Sigmoid colon (tissue), 7 donors: ENCODE data around the gene KLHL26. TPM values are rescaled to one million over a fixed set of nuclear protein-coding genes. Genes with fewer than 3 reads are reported as not detected.
"Not testable (repeated sequence)": the region's sequence is repeated elsewhere in the genome, so short reads cannot be mapped to it uniquely, and the experiment has no call there.

Experiments used
- DNase-seq: peaks from one replicate; pipeline ENCODE4 v3.0.0-alpha.2; 2019
- H3K27ac ChIP-seq, 4 donors: fragments of 200-600 bp; sonication (generic); one replicate each; pipeline ENCODE4 v1.5.1; 2016 to 2019; ENCODE audit warnings: mild to moderate bottlenecking in 1 of 4
- H3K27me3 ChIP-seq, 3 donors: fragments of 200-600 bp; sonication (generic); one replicate each; pipeline ENCODE4 v1.5.1; 2019; ENCODE audit warnings: mild to moderate bottlenecking in 1 of 3
- H3K36me3 ChIP-seq, 4 donors: fragments of 200-600 bp; sonication (generic); one replicate each; pipeline ENCODE4 v1.5.1; 2016 to 2019
- H3K4me1 ChIP-seq, 4 donors: fragments of 200-600 bp; sonication (generic); one replicate each; pipeline ENCODE4 v1.5.1; 2017 to 2019
- H3K4me3 ChIP-seq, 4 donors: fragments of 200-600 bp; sonication (generic); one replicate each; pipeline ENCODE4 v1.5.1; 2017 to 2019; ENCODE audit warnings: mild to moderate bottlenecking in 2 of 4, moderate library complexity in 1 of 4
- H3K9me3 ChIP-seq, 4 donors: fragments of 200-600 bp in 3 of 4; sonication (generic) in 3 of 4; one replicate each; pipeline versions ENCODE4 v1.5.1 to v1.6.1; 2013 to 2019
- EP300 ChIP-seq, 4 donors: sonication (generic); formaldehyde crosslinking; IDR thresholded peaks; one replicate each; pipeline ENCODE4 v1.6.1; 2017; ENCODE audit warnings: antibody characterized with exemption in 4 of 4
- POLR2A ChIP-seq, 2 donors: fragments of 450-650 bp; IDR thresholded peaks; one replicate each; pipeline ENCODE4 v1.6.1; 2016; ENCODE audit warnings: antibody characterized with exemption in 2 of 2, mild to moderate bottlenecking in 2 of 2, moderate library complexity in 2 of 2
- POLR2AphosphoS5 ChIP-seq, 4 donors: sonication (generic); formaldehyde crosslinking; IDR thresholded peaks; one replicate each; pipeline ENCODE4 v1.6.1; 2017; ENCODE audit warnings: antibody characterized with exemption in 4 of 4
- WGBS, 2 donors: extraction: QIAGEN DNeasy Blood & Tissue Kit; methylation state at CpG; one replicate each; pipeline ENCODE4 v1.1.7; 2013; 5-methylcytosine and 5-hydroxymethylcytosine counted together
- intact Hi-C: fragments of 100-400 bp; cut with DNase I; formaldehyde crosslinking; loops from one replicate; pipeline ENCODE4 v1.15.1; 2023
- polyA plus RNA-seq, 3 donors: library from polyadenylated mRNA; stranded (reverse); fragments of 200-250 nt; gene quantifications; one replicate each; pipeline ENCODE4 v1.2.3, GENCODE V29; 2013
- total RNA-seq, 4 donors: library from RNA; depleted of rRNA; stranded (reverse); fragments of >200 nt; gene quantifications; one replicate each; pipeline ENCODE4 v1.1.0, GENCODE V29; 2016
- TF ChIP-seq, protein P1 (sequence below), 4 experiments: fragments of 450-650 bp in 3 of 4; fragments of 200-600 bp in 1 of 4; IDR thresholded peaks; one replicate each; pipeline ENCODE4 v1.5.1; 2016 to 2019; ENCODE audit warnings: antibody characterized with exemption in 4 of 4, mild to moderate bottlenecking in 3 of 4, moderate library complexity in 2 of 4
- donor health status: healthy with polysubstance abuse.
- donor health status: Bipolar disorder and iron deficiency.
- donor health status: healthy.

KLHL26 gene
- total and polyA plus RNA-seq, 7 donors = 1.6 to 8.3 (median 4.8) TPM

DNA sequence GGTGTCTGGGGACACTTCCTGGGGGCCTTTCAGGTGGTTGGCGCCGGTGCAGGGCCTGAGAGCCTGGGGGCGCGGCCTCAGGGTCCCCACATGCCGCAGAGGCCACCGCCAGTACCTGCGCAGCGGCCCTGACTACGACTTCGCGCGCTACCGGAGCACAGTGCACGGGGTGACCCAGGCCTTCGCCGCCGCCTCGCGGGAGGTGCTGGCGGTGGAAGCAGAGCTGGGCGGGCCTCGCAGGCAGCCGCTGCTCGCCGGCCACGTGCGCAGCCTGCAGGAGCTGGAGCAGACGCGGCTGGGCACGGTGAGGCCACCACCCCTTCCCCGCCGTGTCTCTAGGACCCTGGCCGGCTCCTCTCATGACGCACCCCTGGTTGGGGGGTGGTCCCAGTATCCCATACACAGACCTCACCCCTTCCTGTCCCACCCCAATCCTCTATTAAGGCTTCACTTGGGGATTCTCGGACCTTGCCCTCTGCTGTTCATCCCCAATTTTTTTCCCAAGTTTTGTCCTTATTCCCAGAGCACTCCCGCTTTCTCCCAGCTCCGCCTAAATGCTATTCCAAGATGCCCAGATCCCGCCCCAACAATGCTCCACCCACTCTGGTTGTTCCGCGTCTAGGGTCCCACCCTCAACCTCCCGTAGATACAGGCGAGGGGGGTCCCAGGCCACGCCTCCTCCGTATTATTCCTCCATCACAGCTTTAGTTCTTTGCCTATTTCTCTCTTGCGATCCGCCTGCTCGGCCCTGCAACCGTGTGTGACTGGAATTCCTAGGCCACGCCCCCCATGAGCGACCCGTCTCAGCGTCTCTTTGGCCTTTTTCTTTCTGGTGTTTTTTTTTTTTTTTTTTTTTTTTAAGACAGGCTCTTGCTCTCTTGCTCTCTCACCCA lies 47.2 kb upstream of the KLHL26 start:
- intact Hi-C loops = loop anchor here (5.0 kb wide), 3 partner anchors 93 to 243 kb away; partner anchors contain the start of genes CRTC1 and UPF1

DNA sequence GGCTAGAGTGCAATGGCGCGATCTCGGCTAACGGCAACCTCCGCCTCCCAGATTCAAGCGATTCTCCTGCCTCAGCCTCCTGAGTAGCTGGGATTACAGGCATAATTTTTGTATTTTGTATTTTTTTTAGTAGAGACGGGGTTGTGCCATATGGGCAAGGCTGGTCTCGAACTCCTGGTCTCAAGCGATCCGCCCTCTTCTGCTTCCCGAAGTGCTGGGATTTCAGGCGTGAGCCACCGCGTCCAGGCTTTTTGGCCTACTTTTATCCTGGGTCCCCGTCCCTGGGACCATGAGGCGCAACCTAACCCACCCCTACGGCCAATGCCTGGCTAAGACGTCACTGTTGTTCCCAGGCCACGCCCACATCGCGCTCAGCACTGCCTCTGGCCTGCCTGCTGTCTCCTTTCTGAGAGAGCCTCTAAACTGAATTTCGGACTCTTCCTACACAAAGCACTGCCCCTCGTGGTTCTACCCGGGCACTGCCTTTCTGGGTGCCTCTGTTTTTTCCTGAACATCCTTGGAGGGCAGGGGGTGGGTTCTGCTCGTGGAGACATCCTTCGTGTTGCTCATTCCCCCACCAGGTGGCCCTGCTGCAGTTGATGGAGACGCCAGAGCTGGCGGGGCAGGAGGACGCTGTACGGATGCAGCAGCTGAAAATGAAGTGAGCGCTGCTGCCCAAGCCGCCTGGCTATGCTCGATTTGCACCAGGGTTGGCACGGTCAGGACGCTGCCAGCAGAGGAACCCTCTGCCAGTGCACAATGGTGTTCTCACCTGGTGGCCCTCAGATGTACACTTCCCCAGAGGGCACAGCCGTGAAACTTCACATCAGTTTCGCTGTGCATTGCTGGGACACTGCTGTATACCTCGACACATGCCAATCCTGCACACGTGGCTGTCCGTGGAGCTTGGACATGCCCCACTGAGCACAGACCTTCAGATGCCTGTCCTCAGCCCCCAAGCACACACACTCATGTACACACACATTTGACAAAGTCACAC lies 46.3 kb upstream of the KLHL26 start:
- no peaks in the 10 kb centered on the region for H3K9me3 ChIP-seq
- WGBS, 2 donors = 84 to 92% methylated on average over 40 of the region's 40 CpGs
- H3K27ac ChIP-seq = peak overlapping the region; percentile 86 to 93 (median 90)
- no peak for TF ChIP-seq POLR2A (IDR thresholded peaks at IDR 0.05)
- TF ChIP-seq, protein P1, sequence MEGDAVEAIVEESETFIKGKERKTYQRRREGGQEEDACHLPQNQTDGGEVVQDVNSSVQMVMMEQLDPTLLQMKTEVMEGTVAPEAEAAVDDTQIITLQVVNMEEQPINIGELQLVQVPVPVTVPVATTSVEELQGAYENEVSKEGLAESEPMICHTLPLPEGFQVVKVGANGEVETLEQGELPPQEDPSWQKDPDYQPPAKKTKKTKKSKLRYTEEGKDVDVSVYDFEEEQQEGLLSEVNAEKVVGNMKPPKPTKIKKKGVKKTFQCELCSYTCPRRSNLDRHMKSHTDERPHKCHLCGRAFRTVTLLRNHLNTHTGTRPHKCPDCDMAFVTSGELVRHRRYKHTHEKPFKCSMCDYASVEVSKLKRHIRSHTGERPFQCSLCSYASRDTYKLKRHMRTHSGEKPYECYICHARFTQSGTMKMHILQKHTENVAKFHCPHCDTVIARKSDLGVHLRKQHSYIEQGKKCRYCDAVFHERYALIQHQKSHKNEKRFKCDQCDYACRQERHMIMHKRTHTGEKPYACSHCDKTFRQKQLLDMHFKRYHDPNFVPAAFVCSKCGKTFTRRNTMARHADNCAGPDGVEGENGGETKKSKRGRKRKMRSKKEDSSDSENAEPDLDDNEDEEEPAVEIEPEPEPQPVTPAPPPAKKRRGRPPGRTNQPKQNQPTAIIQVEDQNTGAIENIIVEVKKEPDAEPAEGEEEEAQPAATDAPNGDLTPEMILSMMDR (IDR thresholded peaks at IDR 0.05) = peak in 1 of 4 experiments; percentile 39
- TF ChIP-seq POLR2AphosphoS5 (IDR thresholded peaks at IDR 0.05) = no peak
- TF ChIP-seq EP300 (IDR thresholded peaks at IDR 0.05) = no peak
- peaks cover 0 to 9% (median 4%) of the 10 kb centered on the region in 4 donors for H3K36me3 ChIP-seq
- H3K27me3 ChIP-seq = peaks cover 0 to 3% (median 0%) of the 10 kb centered on the region in 3 donors
- peak overlapping the region in 1 of 4 donors; percentile 78 for H3K4me3 ChIP-seq
- intact Hi-C loops = no loop called here
- peak; percentile 81 for DNase-seq
- peaks cover 0 to 49% (median 42%) of the 10 kb centered on the region in 4 donors for H3K4me1 ChIP-seq

More for the DNA sequence above, 47.2 kb upstream of the KLHL26 start:
- peak overlapping the region; percentile 86 to 93 (median 90) for H3K27ac ChIP-seq
- peak; percentile 85 for DNase-seq
- 16 to 26% methylated on average over 52 of the region's 52 CpGs for WGBS, 2 donors
- H3K9me3 ChIP-seq = no peaks in the 10 kb centered on the region
- peaks cover 0 to 41% (median 33%) of the 10 kb centered on the region in 4 donors for H3K4me1 ChIP-seq
- H3K27me3 ChIP-seq = no peaks in the 10 kb centered on the region
- peak overlapping the region; percentile 78 to 93 (median 85) for H3K4me3 ChIP-seq
- no peak for TF ChIP-seq POLR2A (IDR thresholded peaks at IDR 0.05)
- TF ChIP-seq, protein P1 (IDR thresholded peaks at IDR 0.05) = peak in 2 of 4 experiments; percentile 30
- peaks cover 0 to 9% (median 4%) of the 10 kb centered on the region in 4 donors for H3K36me3 ChIP-seq

DNA sequence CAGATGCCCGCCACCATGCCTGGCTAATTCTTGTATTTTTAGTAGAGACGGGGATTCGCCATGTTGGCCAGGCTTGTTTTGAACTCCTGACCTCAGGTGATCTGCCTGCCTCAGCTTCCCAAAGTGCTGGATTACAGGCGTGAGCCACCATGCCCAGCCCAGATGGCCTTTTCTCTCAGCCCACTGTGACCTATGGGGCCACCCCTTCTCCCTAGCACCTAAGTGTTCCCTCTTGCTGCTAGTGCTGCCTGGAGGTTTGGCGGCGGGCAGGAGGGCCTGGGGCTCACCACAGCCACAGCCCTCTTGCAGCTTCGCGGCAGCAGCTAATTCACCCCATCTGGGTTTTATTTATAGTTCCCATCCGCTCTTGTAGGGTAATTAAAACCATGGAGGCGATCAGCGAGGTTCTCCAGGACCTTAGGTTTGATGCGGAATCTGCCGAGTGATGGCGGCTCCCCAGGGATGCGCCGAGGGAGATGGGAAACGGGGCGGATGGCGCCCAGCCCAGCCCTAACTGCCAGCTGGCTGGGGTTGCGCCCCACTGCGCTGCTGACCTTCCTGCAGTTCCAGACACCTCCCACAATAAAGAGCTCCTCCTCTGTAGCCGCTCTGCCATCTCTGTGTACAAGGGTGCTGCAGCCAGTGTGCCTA lies 45.0 kb upstream of the KLHL26 start:
- intact Hi-C loops = no loop called here
- peaks cover 0 to 15% (median under 1%) of the 10 kb centered on the region in 3 donors for H3K27me3 ChIP-seq
- DNase-seq = no peak
- H3K36me3 ChIP-seq = peaks cover 0 to 9% (median 4%) of the 10 kb centered on the region in 4 donors
- no peak for TF ChIP-seq EP300 (IDR thresholded peaks at IDR 0.05)
- TF ChIP-seq, protein P1 (IDR thresholded peaks at IDR 0.05) = no peak
- no peak for TF ChIP-seq POLR2AphosphoS5 (IDR thresholded peaks at IDR 0.05)
- no peak for TF ChIP-seq POLR2A (IDR thresholded peaks at IDR 0.05)
- peaks cover 0 to 49% (median 42%) of the 10 kb centered on the region in 4 donors for H3K4me1 ChIP-seq
- WGBS, 2 donors = 95% methylated on average over 22 of the region's 22 CpGs
- no peaks in the 10 kb centered on the region for H3K9me3 ChIP-seq
- H3K4me3 ChIP-seq = no peak overlapping the region
- H3K27ac ChIP-seq = no peak overlapping the region

DNA sequence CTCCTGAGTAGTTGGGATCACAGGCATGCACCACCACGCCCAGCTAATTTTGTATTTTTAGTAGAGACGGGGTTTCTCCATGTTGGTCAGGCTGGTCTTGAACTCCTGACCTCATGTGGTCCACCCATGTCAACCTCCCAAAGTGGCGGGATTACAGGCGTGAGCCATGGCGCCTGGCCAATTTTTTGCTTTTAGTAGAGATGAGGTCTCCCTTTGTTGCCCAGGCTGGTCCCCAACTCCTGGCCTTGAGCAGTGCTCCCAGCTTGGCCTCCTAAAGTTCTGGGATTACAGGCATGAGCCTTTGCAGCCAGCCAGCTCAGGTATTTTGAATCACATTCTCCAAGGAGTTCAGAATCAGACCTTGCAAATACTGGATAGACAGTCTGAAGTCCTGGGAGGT lies 44.1 kb upstream of the KLHL26 start:
- H3K27me3 ChIP-seq = peaks cover under 1 to 23% (median 7%) of the 10 kb centered on the region in 3 donors
- H3K9me3 ChIP-seq, DNase-seq, H3K27ac ChIP-seq, H3K4me3 ChIP-seq, H3K36me3 ChIP-seq, intact Hi-C loops: not testable (repeated sequence)
- 82% methylated on average over 5 of the region's 5 CpGs for WGBS, 2 donors
- H3K4me1 ChIP-seq = peaks cover 0 to 47% (median 41%) of the 10 kb centered on the region in 4 donors
